Upper lobe of left lung (tissue), 4 donors: ENCODE data around the gene DIP2C.

Experiments
- CTCF ChIP-seq, 6 experiments: fragments of 450-650 bp in 4 of 6; fragments of 200-600 bp in 2 of 6; sonication (generic) in 2 of 6; IDR thresholded peaks; one replicate each; pipeline ENCODE4 v1.5.1; 2016 to 2019; ENCODE audit warnings: antibody characterized with exemption in 6 of 6
- EP300 ChIP-seq, 4 donors: sonication (generic); formaldehyde crosslinking; IDR thresholded peaks; one replicate each; pipeline ENCODE4 v1.5.1; 2017; ENCODE audit warnings: antibody characterized with exemption in 4 of 4, control low read depth in 2 of 4

- no peak for TF ChIP-seq CTCF (IDR thresholded peaks at IDR 0.05)
- no peak for TF ChIP-seq EP300 (IDR thresholded peaks at IDR 0.05)
Measured at GRCh38 chr10:625751-626711, 63.4 kb downstream of the DIP2C start.
